K562 (cell line): ENCODE data around the gene GPHN. TPM values are rescaled to one million over a fixed set of nuclear protein-coding genes. Genes with fewer than 3 reads are reported as not detected.

Experiments
- ARID4B ChIP-seq: sonication (generic); formaldehyde crosslinking; IDR thresholded peaks from 2 replicates; pipeline ENCODE4 v1.8.0; 2022; ENCODE audit warnings: mild to moderate bottlenecking, missing genetic modification reagents
- BRD4 ChIP-seq: fragments of 200-600 bp; sonication (generic); IDR thresholded peaks from 2 replicates; pipeline ENCODE4 v1.6.1; 2017; ENCODE audit warnings: inconsistent platforms
- E4F1 ChIP-seq: fragments of 250-450 bp; sonication (Bioruptor Pico); IDR thresholded peaks from 2 replicates; pipeline ENCODE4 v1.5.0; 2021; ENCODE audit warnings: mild to moderate bottlenecking, borderline replicate concordance
- ELF4 ChIP-seq: fragments of 450-650 bp; formaldehyde crosslinking; IDR thresholded peaks from 2 replicates; pipeline ENCODE4 v1.4.0; 2022; ENCODE audit warnings: missing genetic modification characterization
- MTF1 ChIP-seq: fragments of 250-450 bp; sonication (Bioruptor Pico); IDR thresholded peaks from 2 replicates; pipeline ENCODE4 v1.9.0; 2021; ENCODE audit warnings: moderate library complexity, mild to moderate bottlenecking, inconsistent platforms, borderline replicate concordance
- POLR3G ChIP-seq: IDR thresholded peaks from 2 replicates; pipeline ENCODE4 v1.6.1; 2011; ENCODE audit not compliant: insufficient read length, insufficient replicate concordance; ENCODE audit errors: extremely low read depth
- RBBP5 ChIP-seq: fragments of 200-600 bp; sonication (generic); IDR thresholded peaks from 2 replicates; pipeline ENCODE4 v1.6.1; 2012; ENCODE audit warnings: borderline replicate concordance, mild to moderate bottlenecking, low read length, control low read depth, inconsistent platforms; ENCODE audit not compliant: insufficient read depth, poor library complexity, severe bottlenecking
- RCOR1 ChIP-seq, 2 experiments: IDR thresholded peaks; 2 replicates each; pipeline ENCODE4 v1.6.1; 2012; ENCODE audit warnings: low read depth in 2 of 2, low read length in 2 of 2, borderline replicate concordance in 1 of 2, improper control_type of control experiment in 1 of 2
- XRCC4 ChIP-seq: IDR thresholded peaks from one replicate; pipeline ENCODE4 v1.6.1; 2011; ENCODE audit not compliant: insufficient read depth, insufficient read length; ENCODE audit errors: extremely low read depth
- polyA plus RNA-seq, 8 experiments: library from polyadenylated mRNA; depleted of rRNA in 4 of 8; stranded (reverse) in 5 of 8; unstranded in 3 of 8; fragments of >200 nt; fragmentation: Nextera tagmentation in 2 of 8; fragmentation: Illumina TruSeq in 1 of 8; extraction: Ambion mirVana in 2 of 8; extraction: Trizol in 1 of 8; gene quantifications; 2 replicates each; pipeline versions ENCODE4 v1.2.1 to v1.2.3, GENCODE V29; 2011 to 2014; ENCODE audit warnings: inconsistent platforms in 1 of 8, missing spikeins in 1 of 8
- total RNA-seq, 7 experiments: library from RNA; depleted of rRNA in 6 of 7; stranded (reverse); fragments of >200 nt in 6 of 7; fragmentation: Illumina TruSeq in 2 of 7; extraction: Trizol in 2 of 7; gene quantifications; 2 replicates each; pipeline versions ENCODE4 v1.2.1 to v1.2.3, GENCODE V29; 2011 to 2021; ENCODE audit warnings: low replicate concordance in 1 of 7
- TF ChIP-seq, protein P1 (sequence below): fragments of 250-450 bp; sonication (Bioruptor Pico); IDR thresholded peaks from 2 replicates; pipeline ENCODE4 v1.4.0; 2020; ENCODE audit warnings: mild to moderate bottlenecking
- TF ChIP-seq, protein P2 (sequence below): fragments of 250-450 bp; sonication (Bioruptor Pico); IDR thresholded peaks from 2 replicates; pipeline ENCODE4 v1.4.0; 2020; ENCODE audit warnings: mild to moderate bottlenecking, moderate library complexity

Gene GPHN
- total and polyA plus RNA-seq, 9 of the 15 experiments (the other 6 are each of a cell fraction or from before 2014, with no cell fraction given) = 5.9 to 16.0 (median 11.4) TPM

DNA sequence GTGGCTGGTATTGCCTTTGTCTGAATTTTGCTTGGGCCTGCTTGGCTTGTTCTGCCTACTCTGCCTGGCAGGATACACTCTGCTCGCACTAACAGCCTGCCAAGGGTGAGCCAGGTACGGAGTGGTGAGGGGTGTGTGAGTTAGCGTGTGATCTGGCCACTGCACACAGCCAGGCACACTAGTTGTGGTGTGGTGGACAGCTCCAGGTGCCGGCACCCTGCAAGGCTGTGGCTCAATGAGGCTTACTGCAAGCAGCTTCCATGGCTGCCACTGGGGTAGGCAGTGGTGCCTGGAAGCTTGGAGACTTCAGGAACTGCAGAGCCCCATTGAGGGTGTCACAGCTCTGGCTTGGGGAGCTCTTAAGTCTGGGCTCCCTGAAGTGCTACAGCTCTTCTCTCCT is 87.4 kb downstream of the GPHN start (continued):
- TF ChIP-seq, protein P1, sequence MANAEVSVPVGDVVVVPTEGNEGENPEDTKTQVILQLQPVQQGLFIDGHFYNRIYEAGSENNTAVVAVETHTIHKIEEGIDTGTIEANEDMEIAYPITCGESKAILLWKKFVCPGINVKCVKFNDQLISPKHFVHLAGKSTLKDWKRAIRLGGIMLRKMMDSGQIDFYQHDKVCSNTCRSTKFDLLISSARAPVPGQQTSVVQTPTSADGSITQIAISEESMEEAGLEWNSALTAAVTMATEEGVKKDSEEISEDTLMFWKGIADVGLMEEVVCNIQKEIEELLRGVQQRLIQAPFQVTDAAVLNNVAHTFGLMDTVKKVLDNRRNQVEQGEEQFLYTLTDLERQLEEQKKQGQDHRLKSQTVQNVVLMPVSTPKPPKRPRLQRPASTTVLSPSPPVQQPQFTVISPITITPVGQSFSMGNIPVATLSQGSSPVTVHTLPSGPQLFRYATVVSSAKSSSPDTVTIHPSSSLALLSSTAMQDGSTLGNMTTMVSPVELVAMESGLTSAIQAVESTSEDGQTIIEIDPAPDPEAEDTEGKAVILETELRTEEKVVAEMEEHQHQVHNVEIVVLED (CRISPR knock-in tag) = no peak
- no peak for TF ChIP-seq MTF1 (CRISPR knock-in tag)
- no peak for TF ChIP-seq ARID4B (CRISPR knock-in tag)
- no peak for TF ChIP-seq E4F1 (CRISPR knock-in tag)
- no peak for TF ChIP-seq BRD4
- TF ChIP-seq, protein P2, sequence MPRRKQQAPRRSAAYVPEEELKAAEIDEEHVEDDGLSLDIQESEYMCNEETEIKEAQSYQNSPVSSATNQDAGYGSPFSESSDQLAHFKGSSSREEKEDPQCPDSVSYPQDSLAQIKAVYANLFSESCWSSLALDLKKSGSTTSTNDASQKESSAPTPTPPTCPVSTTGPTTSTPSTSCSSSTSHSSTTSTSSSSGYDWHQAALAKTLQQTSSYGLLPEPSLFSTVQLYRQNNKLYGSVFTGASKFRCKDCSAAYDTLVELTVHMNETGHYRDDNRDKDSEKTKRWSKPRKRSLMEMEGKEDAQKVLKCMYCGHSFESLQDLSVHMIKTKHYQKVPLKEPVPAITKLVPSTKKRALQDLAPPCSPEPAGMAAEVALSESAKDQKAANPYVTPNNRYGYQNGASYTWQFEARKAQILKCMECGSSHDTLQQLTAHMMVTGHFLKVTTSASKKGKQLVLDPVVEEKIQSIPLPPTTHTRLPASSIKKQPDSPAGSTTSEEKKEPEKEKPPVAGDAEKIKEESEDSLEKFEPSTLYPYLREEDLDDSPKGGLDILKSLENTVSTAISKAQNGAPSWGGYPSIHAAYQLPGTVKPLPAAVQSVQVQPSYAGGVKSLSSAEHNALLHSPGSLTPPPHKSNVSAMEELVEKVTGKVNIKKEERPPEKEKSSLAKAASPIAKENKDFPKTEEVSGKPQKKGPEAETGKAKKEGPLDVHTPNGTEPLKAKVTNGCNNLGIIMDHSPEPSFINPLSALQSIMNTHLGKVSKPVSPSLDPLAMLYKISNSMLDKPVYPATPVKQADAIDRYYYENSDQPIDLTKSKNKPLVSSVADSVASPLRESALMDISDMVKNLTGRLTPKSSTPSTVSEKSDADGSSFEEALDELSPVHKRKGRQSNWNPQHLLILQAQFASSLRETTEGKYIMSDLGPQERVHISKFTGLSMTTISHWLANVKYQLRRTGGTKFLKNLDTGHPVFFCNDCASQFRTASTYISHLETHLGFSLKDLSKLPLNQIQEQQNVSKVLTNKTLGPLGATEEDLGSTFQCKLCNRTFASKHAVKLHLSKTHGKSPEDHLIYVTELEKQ (CRISPR knock-in tag) = no peak
- TF ChIP-seq ELF4 (CRISPR knock-in tag) = no peak
- TF ChIP-seq RCOR1 (IDR thresholded peaks at IDR 0.05; ENCODE audit: borderline replicate concordance in 1 of 2, low read depth in 2 of 2, low read length in 2 of 2) = no peak
- no peak for TF ChIP-seq XRCC4
- TF ChIP-seq RBBP5 = no peak
- TF ChIP-seq POLR3G = no peak
- TF ChIP-seq, all 486 proteins: peak for 0
